HG02623 (cell line): ENCODE results near the gene CCAR1.
A peak's percentile ranks its signal among the peaks of the same experiment; 100 is the strongest.
"Not testable (repeated sequence)": the region's sequence is repeated elsewhere in the genome, so short reads cannot be mapped to it uniquely, and the experiment has no call there.

ENCODE experiments used
- ATAC-seq: cut with Tn5 transposase; IDR thresholded peaks from one replicate; pipeline ENCODE4 v1.9.1; 2021; ENCODE audit warnings: moderate library complexity; ENCODE audit not compliant: unreplicated experiment

The CCAR1 gene

DNA sequence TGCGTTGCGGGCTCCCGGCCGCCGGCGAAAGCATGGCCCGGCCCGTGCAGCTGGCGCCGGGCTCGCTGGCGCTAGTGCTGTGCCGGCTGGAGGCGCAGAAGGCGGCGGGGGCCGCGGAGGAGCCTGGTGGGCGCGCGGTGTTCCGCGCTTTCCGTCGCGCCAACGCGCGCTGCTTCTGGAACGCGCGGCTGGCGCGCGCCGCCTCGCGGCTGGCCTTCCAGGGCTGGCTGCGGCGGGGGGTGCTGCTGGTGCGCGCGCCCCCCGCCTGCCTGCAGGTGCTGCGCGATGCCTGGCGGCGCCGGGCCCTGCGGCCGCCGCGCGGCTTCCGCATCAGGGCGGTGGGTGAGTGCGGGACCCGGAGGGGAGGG, 106.5 kb downstream of the CCAR1 start:
- ATAC-seq, result peak; percentile 26

DNA sequence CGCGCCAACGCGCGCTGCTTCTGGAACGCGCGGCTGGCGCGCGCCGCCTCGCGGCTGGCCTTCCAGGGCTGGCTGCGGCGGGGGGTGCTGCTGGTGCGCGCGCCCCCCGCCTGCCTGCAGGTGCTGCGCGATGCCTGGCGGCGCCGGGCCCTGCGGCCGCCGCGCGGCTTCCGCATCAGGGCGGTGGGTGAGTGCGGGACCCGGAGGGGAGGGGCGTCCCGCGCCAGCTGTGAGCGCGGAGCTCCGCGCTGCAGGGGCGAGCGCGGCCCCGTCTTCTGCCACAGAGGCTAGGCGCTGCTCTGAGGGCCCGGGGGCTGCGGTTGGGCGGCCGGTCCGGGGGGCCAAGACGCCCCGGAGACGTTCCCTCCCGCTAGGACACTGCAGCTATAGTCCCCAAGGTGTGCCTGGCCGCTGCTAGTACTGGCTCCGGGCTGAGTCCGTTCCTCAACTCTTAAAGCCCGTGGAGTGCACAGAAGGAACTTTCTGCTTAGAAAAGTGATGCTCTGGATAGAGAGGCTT, 107.1 kb downstream of the CCAR1 start:
- ATAC-seq, result not testable (repeated sequence)

DNA sequence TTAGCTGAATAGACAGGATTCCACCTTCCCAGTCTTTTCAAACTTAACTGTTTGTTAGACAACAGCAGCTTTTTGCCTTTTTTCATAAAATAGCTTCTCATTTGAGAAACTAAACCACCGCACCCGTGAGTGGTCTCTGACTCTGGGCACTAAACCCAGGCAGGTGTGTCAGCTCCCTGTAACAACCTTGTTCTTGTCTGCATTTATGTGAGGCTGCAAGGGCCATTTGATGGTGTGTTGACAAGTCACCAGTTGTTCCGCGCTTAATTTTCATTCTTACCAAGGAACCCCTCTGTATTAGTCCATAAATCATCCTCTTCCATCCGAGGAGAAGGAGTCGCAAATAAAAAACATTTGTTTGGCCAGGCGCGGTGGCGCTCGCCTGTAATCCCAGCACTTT, 107.8 kb downstream of the CCAR1 start:
- no peak for ATAC-seq

DNA sequence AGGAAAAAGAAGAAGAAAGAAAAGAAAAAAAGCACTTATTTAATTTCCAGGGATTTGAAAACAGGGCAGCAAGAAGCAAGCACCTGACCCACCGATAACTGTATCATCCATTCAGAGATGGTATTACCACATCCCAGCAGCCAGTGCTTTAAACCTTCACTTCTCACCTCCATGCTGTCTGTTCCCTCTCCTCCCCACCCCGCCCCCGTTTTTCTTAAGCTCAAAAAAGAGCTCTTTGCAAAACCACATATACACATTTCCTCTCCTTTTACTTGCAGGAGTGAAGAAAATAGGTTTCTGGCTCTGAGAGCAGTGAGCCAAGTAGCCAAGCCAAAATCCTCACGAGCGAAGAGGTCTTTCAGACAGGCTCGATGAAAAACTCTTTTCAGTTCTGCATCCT, 108.5 kb downstream of the CCAR1 start:
- no peak for ATAC-seq

DNA sequence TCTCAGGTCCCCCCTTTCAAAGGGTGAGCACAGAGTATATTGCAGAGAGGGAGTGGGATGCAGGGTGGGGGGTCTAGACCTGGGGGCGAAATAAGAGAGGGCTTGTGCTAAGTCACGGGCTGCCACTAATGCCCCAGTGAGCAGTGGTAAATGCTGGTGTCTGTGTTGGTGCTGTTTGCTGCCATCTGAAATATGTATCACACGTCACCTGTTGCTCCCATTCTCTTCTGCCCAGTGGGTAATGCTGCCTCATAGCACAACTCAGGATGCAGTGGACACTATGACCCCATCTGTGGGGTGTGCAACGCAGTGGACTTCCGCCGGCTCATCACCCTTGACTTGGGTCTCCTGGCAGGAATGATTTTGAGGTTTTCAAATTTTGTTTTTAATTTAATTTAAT, 108.9 kb downstream of the CCAR1 start:
- ATAC-seq, result no peak

DNA sequence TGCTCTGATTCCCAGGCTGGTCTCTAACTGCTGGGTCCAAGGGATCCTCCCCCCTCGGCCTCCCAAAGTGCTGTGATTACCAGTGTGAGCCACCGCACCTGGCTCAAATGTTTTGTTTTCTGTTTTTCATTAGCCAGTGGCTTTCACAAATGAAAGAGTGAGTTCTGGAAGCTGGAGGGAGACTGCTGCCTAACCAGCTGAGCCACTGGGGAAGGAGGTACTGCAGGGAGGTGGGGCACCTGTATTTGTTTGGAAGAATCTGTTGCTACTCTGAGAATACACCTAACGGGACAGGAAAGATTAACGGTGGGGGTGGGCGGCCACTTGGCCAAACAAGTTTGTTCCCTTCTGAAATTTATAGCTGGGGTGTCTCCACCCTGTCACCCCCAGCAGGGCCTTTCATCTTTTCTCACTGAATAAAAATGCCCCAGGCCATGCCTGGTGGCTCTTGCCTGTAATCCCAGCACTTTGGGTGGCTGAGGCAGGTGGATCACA, 111.0 kb downstream of the CCAR1 start:
- no peak for ATAC-seq

DNA sequence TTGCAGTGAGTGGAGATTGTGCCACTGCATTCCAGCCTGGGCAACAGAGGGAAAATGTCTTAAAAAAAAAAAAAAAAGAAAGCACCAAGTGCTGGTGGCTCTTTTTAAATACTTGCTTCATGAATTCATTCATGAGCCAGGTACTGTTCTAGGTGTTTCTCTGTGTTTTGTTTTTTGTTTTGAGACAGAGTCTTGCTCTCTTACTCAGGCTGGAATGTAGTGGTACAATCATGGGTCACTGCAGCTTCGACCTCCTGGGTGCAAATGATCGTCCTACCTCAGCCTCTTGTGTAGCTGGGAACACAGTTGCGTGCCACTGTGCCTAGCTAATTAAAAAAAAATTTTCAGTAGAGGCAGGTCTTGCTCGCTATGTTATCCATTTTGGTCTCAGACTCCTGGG, 111.6 kb downstream of the CCAR1 start:
- no peak for ATAC-seq

DNA sequence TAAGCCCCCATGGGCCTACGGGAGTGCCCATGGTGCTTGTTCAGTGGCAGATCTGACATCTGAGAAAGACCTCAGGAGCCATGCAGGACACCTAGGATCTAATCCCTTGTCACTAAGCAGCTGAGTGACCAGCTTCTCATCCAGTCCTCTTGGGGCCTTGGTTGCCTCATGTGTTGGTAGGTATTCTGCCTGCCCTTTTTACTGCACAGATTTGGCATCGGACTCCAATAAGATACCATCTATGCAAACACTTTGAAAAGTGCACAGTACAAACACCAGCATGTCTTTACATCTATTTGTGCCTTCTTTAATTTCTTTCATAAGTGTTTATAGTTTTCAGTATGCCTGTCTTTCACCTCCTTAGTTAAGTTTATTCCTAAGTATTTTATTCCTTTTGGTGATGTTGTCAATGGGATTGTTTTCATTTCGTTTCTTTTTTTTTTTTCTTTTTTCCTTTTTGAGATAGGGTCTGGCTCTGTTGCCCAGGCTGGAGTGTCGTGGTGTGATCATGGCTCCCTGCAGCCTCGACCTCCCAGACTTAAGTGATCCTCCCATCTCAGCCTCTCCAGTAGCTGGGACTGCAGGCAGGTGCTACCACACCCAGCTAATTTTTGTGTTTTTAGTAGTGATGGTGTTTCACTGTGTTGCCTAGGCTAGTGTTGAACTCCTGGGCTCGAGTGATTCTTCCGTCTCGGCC, 116.7 kb downstream of the CCAR1 start:
- ATAC-seq, result no peak

DNA sequence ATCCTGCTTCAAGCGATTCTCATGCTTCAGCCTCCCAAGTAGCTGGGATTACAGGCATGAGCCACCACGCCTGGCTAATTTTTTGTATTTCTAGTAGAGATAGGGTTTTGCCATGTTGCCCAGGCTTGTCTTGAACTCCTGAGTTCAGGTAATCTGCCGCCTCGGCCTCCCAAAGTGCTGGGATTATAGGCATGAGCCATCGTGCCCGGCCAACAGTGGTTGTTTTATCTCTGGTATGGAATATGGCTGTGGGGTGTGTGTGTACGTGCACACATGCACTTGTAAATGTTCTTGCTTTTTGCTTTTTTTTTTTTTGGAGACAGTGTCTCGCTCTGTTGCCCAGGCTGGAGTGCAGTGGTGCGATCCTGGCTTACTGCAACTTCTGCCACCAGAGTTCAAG, 119.6 kb downstream of the CCAR1 start:
- not testable (repeated sequence) for ATAC-seq
